SU-DHL-6 (cell line): ENCODE measurements around the gene TRMT10A.

ENCODE experiments used
- EZH2phosphoT487 ChIP-seq: fragments of 200-600 bp; sonication (generic), shearing (Covaris generic); conservative IDR thresholded peaks from 2 replicates; pipeline ENCODE4 v1.6.1; 2018; ENCODE audit warnings: mild to moderate bottlenecking, antibody characterized with exemption, low read length, moderate library complexity, mixed read lengths
- TF ChIP-seq, protein P1 (sequence below): fragments of 200-600 bp; sonication (generic); IDR thresholded peaks from one replicate; pipeline ENCODE4 v1.5.1; 2017; ENCODE audit warnings: antibody characterized with exemption, mild to moderate bottlenecking, low read length, moderate library complexity; ENCODE audit not compliant: insufficient read depth, poor library complexity, severe bottlenecking

DNA sequence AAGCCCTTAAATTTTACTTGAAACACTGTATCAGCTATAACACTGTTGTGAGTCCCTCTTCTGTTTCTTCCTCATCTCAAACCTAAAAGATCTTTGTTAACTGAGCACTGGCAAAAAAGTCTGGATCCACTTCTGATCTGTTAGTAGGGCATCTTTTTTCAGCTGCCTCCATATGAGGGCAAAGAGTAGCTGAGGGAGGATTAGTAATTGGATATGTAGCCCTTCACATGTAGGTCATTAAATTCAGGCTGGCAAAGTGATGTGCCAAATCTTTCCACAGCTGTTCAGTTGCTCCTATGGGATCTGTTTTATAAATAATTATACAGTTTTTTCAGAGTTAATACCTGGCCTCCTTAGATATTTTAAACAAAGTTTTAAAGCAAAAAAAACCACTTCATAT is 1.1 kb upstream of the TRMT10A start:
- TF ChIP-seq, protein P1, sequence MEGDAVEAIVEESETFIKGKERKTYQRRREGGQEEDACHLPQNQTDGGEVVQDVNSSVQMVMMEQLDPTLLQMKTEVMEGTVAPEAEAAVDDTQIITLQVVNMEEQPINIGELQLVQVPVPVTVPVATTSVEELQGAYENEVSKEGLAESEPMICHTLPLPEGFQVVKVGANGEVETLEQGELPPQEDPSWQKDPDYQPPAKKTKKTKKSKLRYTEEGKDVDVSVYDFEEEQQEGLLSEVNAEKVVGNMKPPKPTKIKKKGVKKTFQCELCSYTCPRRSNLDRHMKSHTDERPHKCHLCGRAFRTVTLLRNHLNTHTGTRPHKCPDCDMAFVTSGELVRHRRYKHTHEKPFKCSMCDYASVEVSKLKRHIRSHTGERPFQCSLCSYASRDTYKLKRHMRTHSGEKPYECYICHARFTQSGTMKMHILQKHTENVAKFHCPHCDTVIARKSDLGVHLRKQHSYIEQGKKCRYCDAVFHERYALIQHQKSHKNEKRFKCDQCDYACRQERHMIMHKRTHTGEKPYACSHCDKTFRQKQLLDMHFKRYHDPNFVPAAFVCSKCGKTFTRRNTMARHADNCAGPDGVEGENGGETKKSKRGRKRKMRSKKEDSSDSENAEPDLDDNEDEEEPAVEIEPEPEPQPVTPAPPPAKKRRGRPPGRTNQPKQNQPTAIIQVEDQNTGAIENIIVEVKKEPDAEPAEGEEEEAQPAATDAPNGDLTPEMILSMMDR, result no peak
- TF ChIP-seq EZH2phosphoT487, result no peak
